Smooth muscle cell of the coronary artery (primary cell): ENCODE data around the gene MPIG6B. TPM values are rescaled to one million over a fixed set of nuclear protein-coding genes. Genes with fewer than 3 reads are reported as not detected.

Source experiments
- total RNA-seq: library from RNA; depleted of rRNA; stranded (reverse); fragments of >200 nt; gene quantifications from 2 replicates; pipeline ENCODE4 v1.2.3, GENCODE V29; 2014; ENCODE audit warnings: low replicate concordance

Gene MPIG6B, protein sequence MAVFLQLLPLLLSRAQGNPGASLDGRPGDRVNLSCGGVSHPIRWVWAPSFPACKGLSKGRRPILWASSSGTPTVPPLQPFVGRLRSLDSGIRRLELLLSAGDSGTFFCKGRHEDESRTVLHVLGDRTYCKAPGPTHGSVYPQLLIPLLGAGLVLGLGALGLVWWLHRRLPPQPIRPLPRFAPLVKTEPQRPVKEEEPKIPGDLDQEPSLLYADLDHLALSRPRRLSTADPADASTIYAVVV
- not detected in 2 replicates for total RNA-seq

DNA sequence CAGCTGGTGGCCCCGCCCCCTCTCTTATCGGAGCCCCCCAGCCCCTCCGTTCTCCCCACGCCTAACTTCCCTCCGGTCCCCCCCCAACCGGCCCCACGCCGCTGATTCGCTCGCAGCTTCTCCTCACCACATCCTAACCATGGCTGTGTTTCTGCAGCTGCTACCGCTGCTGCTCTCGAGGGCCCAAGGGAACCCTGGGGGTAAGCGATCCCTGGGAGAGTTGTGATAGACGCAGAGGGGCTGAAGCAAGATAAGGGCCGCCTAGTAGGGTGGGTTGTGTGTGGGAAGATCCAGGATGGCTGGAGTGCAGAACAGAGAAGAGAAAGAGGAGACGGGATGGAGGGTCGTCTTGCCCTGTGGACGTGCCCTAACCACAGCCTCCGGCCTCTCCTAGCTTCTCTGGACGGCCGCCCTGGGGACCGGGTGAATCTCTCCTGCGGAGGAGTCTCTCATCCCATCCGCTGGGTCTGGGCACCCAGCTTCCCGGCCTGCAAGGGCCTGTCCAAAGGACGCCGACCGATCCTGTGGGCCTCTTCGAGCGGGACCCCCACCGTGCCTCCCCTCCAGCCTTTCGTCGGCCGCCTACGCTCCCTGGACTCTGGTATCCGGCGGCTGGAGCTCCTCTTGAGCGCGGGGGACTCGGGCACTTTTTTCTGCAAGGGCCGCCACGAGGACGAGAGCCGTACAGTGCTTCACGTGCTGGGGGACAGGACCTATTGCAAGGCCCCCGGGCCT, at the start of gene MPIG6B:
TSS of gene MPIG6B (plus strand) at position 129 of the 735 bp plus-strand sequence. CDS start at position 140, 11 bp downstream.

DNA sequence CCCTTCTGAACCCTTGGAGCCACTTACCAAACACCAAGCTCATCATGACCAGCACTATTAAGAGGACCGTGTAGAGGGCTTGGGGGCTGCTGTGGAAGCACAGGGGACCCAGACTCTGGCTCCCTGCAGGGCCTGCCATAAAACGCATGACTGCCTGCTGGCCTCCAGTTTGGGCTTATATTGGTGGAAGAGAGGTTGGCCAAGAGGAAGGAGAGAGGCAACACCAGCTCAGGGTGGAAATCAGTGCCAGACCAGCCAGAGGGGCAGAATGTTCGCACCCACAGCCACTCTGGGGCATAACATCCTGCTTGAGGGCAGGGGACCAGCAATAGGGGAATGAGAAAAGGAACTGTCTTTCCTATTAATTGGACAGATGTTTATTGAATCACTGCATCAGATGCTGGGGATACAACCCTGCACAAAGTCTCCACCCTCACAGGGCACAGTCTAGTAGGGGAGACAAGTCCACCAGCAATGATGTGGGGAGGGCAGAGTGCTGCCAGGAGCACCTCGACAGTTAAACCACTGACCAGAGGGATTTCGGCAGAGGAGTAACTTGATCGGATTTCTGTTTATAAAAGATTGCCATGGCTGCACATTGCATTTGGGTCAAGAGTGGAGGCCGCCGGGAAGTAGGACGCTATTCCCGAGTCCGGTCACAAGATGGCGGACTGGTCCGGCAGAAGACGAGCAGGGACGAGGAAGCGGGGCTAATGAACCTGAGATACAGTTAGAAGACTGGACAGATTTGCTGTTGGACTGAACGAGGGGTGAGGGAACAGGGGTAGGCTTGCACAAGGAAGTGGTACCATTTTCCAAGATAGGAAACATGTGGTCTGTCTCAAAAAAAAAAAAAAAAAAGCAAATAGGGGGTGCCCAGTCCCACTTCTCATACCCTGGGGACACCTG, 42.7 kb upstream of the MPIG6B start, which contains the start of gene LY6G5C:
TSS of gene LY6G5C (minus strand) at position 842 of the 909 bp plus-strand sequence. CDS start at position 148, 694 bp downstream.

DNA sequence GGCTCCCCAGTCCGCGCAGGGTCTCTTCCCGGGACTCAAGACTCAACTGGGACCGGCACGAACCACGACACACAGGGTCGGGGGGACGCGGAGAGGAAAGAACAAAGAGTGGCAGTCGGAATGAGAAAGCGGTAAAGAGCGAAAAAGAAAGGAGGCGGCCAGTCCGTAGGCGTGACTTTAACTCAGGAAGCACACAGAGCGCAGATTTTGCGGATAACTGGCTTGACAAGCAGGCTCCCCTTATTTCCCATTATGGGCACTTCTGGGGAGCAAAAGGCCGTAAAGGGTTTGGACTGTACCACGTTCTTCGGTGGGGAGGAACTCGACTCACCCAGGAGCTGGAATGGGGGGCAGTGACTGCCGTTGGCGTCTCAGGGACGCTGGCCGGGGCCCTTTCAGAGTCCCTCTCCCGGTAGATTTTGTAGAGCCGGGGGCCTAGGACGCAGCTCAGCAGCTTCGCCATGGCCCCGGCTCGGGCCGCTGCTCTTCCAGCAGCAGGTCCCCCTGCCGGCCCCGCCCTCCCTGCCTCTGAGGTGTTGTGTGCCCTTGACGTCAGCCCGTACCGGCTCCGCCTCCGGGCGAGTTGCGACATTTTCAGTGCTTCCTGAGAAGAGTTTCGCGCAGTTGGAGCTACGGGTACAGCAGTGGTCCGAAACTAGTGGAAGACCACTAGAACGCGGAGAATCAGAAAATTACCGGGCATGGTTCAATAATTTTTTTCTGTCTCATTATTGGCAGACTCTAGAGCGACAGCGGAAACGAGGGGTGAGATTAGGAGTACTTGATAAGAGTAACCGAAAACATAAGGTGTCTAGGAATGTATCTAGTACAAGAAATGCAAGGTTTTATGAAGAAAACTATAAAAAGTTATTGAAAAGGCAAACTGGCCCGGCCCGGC, 20.1 kb upstream of the MPIG6B start, which contains the start of gene ABHD16A:
TSS of gene ABHD16A (minus strand) at position 506 of the 898 bp plus-strand sequence. CDS start at position 463, 43 bp downstream.

DNA sequence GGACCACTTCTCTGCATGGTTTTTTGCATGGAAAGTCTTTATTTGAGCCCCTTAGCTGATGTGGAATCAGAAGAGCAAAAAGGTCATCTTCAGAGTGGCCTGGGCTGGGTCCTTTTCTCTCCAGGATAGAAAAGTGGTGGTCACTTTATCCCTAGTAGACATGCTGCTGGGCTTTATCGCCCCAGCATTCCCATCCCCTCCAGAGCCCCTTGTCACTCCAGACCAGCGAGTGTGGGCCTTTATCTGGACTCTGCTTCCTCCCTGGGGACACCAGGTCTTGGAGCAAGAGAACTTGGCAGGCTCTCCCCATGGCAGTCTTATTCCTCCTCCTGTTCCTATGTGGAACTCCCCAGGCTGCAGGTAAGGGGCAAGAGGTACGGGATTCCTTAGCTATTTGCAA, 16.6 kb upstream of the MPIG6B start, which contains the start of gene LY6G6F:
TSS of gene LY6G6F (plus strand) at position 268 of the 400 bp plus-strand sequence. CDS start at position 309, 41 bp downstream.

DNA sequence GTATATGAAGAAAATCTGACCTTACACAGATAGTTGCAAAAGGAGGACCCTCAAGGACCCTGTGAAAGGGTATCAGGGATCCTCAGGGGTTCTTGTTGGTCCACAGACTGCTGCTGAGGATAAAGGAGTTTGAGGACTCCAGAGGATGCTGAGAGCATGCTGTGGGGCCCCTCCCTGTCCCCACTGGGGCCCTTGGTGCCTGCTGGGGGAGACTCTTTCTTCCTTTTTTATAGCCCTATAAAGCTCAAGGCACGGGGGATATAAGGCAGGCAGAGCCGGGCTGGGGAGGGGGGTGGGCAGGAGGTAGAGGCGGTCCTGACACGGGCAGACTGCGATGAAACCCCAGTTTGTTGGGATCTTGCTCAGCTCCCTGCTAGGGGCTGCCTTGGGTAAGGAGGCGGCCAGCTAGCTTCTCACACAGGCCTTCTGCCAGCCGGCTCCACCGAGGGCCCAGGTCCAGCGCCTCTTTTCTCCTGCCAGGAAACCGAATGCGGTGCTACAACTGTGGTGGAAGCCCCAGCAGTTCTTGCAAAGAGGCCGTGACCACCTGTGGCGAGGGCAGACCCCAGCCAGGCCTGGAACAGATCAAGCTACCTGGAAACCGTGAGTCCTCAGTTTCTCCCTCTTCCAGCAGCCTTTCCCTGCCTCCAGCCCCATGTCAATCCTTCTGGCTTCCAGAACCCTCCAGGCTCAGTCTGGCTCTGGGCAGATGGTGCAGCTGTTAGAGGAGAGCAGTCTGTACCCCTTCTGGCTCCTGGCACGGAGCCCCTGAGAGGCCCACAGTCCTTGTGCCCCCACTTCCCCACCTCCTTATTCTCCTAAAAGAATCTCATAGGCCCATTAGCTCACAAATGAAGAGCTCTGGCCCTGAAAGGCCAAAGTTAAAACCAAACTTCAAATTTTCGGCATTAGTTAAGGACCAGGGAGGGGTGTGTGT, 7.9 kb upstream of the MPIG6B start, which contains the start of gene LY6G6D:
TSS of gene LY6G6D (plus strand) at position 327 of the 937 bp plus-strand sequence. CDS start at position 335, 8 bp downstream.

DNA sequence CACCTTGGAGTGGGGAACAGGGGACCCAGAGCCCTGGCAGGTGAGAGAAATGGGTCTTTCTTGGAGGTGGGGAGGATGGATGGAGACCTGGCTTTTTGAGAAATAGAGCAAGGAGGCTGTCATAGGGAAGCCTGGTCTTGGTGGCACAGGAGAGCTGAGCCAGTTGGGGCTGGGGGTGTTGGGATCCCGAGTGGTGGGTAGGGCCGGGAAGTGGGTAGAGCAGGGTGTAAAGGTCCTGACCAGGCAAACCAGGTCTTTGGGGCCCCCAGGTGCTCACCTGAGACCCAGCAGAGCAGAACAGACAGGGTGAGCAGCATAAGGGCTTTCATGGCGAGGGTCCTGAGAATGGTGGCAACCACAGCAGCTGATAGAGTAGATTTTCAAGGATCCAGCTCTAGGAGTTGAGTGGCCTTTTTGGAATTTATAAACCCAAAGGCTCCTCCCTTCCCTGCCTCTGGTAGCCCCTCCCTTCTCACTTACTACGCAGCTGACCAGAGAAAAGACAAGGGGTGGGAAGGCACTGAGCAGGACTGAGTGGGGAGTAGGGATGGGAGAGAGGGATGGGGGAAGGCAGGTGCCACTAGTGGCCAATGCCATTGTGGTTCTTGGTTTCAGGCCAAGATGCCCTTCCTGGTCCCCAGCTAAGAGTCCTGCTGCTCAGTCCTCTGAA, 1.7 kb upstream of the MPIG6B start, which contains the start of gene LY6G6C:
TSS of gene LY6G6C (minus strand) at position 396 of the 670 bp plus-strand sequence. CDS start at position 329, 67 bp downstream.

DNA sequence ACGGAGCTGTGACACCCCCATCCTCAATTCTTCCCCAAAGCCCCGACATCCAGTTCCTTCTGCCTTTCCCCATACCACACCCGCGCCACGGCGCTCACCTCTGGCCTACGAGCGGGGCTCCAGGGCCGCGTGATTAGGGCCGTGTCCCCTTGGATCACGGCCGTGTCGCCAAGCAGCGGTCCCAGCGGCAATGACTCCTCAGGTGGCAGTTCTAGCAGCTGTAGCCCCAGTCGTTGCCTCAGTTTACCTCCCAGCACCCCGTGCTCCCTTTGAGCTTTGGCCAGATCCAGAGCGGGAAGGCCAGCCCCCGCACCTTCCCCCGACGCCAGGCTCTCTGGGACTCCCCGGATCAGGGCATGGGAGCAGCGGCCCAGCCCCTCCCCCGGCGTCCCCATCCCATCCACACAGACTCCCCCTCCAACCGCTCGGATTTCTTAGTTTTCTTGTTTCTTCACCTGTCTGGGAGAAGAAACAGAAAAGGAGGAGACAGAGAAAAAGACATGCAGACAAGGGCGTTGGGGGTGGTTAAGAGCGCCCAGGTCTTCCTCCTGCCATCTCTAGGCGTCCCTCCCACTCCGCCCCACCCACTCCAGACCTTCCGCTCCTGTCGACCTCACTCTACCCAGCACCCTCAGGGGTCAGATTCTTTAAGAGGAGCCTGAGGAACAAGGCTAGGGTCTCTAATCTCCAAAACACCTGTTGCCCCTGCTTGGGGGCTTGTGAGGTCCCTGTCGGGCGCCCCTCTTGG, 5.8 kb downstream of the MPIG6B start, which contains the start of gene DDAH2:
TSS of gene DDAH2 (minus strand) at position 533 of the 748 bp plus-strand sequence. CDS start at position 395, 138 bp downstream.

DNA sequence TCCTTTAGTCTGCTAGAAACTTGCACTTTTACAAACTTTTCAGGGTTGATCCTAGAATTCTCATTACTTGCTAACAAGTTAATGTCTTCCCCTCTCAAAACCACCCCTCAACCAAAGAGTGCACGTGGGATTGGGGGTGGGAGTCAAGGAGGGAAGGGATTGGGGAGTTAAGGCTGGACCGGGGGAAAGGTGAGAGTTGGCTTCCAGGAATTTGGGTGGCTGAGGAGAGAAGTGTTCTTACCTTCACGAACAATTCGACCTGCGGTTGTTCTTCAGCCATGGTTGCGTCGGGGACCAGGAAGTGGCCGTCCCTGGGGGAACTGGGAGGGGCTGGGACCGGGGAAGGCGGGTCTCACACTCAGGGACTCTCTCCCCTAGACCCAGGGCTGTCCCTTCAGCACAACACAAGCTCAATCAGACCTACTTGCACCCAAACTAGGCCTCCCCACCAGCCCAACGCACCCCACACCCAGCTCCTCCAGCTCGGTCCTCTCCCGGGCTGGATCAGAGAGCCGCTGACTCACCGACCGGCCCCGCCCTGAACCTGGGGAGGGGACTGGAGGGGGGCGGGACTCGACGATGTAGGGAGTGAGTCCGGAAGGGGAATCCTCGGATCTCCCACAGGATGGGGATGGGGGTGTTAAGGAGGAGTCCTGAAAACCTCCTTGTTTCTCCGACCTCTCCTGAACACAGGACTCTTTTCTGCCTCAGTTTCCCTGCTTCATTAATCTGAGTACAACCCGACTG, 13.0 kb downstream of the MPIG6B start, which contains the start of gene CLIC1:
TSS of gene CLIC1 (minus strand) at position 510 of the 747 bp plus-strand sequence. CDS start at position 280, 230 bp downstream.

DNA sequence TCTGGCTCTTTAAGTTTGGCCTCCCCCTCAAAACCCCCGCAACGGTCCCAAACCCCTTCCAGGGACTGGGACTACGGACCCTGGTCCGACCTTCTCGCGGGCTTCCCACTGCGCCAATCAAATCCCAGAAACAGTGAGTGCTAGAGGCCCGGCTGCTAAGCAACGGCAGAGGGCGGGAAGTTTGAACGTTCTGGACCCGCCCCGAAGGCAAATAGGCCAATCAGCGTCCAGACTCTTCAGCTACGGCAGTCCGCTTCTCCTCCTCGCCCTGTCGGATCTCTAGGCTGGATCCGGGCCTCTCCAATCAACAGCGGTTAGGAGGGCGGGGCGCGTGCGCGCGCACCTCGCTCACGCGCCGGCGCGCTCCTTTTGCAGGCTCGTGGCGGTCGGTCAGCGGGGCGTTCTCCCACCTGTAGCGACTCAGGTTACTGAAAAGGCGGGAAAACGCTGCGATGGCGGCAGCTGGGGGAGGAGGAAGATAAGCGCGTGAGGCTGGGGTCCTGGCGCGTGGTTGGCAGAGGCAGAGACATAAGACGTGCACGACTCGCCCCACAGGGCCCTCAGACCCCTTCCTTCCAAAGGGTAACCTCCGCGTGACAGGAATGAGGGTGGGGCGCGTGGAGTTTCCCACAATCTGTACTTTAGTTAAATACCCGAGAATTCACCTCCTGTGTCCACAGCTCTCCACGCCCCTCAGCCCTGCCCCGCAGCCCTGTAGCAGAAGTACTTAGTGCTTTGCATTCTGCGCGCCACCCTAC, 16.6 kb downstream of the MPIG6B start, which contains the start of gene MSH5:
TSS of gene MSH5 (plus strand) at position 367 of the 758 bp plus-strand sequence. CDS start 462 bp downstream, outside the sequence.

DNA sequence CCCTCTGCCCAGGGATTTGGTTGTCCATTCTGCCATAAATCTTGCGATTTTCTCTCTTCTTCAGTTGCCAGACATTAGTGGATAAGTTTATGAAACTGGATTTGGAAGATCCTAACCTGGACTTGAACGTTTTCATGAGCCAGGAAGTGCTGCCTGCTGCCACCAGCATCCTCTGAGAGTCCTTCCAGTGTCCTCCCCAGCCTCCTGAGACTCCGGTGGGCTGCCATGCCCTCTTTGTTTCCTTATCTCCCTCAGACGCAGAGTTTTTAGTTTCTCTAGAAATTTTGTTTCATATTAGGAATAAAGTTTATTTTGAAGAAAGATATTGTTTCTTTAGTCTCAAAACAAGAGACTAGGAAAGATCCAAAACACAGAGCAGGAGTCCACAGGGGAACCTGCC, 39.2 kb downstream of the MPIG6B start, which contains the start of gene SAPCD1:
TSS of gene SAPCD1 (plus strand) at position 301 of the 400 bp plus-strand sequence. CDS start 399 bp downstream, outside the sequence.

Other genes with a start within 250 kb of the MPIG6B start
- 5.5 and 8.8 TPM in 2 replicates for gene MICB, start 225.2 kb upstream of the MPIG6B start, total RNA-seq
- gene MCCD1, start 194.4 kb upstream of the MPIG6B start, total RNA-seq, result not detected in 2 replicates
- 238 and 398 TPM in 2 replicates for gene DDX39B, start 181.4 kb upstream of the MPIG6B start, total RNA-seq
- 2.6 and 6.0 TPM in 2 replicates for gene ATP6V1G2, start 176.8 kb upstream of the MPIG6B start, total RNA-seq
- 26.1 and 28.2 TPM in 2 replicates for gene NFKBIL1, start 175.8 kb upstream of the MPIG6B start, total RNA-seq
- not detected in 2 replicates for gene LTA, start 151.1 kb upstream of the MPIG6B start, total RNA-seq
- gene TNF, start 147.8 kb upstream of the MPIG6B start, total RNA-seq, result not detected in 2 replicates
- not detected in 2 replicates for gene LTB, start 140.9 kb upstream of the MPIG6B start, total RNA-seq
- 0.30 TPM in 1 of 2 replicates, not detected in the other for gene LST1, start 137.1 kb upstream of the MPIG6B start, total RNA-seq
- not detected in 2 replicates for gene NCR3, start 130.4 kb upstream of the MPIG6B start, total RNA-seq
- not detected in 2 replicates for gene AIF1, start 108.1 kb upstream of the MPIG6B start, total RNA-seq
- gene PRRC2A, start 102.7 kb upstream of the MPIG6B start, total RNA-seq, result 13.9 and 24.8 TPM in 2 replicates
- 54.9 and 100 TPM in 2 replicates for gene BAG6, start 70.7 kb upstream of the MPIG6B start, total RNA-seq
- gene APOM, start 67.5 kb upstream of the MPIG6B start, total RNA-seq, result 0.70 and 1.5 TPM in 2 replicates
- gene C6orf47, start 62.6 kb upstream of the MPIG6B start, total RNA-seq, result 16.6 and 18.2 TPM in 2 replicates
- gene GPANK1, start 58.4 kb upstream of the MPIG6B start, total RNA-seq, result 6.1 and 13.6 TPM in 2 replicates
- gene CSNK2B, start 57.3 kb upstream of the MPIG6B start, total RNA-seq, result 71.1 and 94.1 TPM in 2 replicates
- 2.2 and 4.0 TPM in 2 replicates for gene LY6G5B, start 53.4 kb upstream of the MPIG6B start, total RNA-seq
- gene LY6G5C, start 42.3 kb upstream of the MPIG6B start, total RNA-seq, result 0.15 TPM in 1 of 2 replicates, not detected in the other
- gene ABHD16A, start 20.0 kb upstream of the MPIG6B start, total RNA-seq, result 51.3 and 104 TPM in 2 replicates
- gene LY6G6F, start 16.5 kb upstream of the MPIG6B start, total RNA-seq, result not detected in 2 replicates
- not detected in 2 replicates for gene LY6G6D, start 8.0 kb upstream of the MPIG6B start, total RNA-seq
- not detected in 2 replicates for gene LY6G6C, start 1.6 kb upstream of the MPIG6B start, total RNA-seq
- gene DDAH2, start 5.9 kb downstream of the MPIG6B start, total RNA-seq, result 108 and 116 TPM in 2 replicates
- gene CLIC1, start 13.2 kb downstream of the MPIG6B start, total RNA-seq, result 395 and 679 TPM in 2 replicates
- gene MSH5, start 16.6 kb downstream of the MPIG6B start, total RNA-seq, result 2.5 and 4.0 TPM in 2 replicates
- 0.53 and 0.70 TPM in 2 replicates for gene SAPCD1, start 39.3 kb downstream of the MPIG6B start, total RNA-seq
- gene VWA7, start 54.0 kb downstream of the MPIG6B start, total RNA-seq, result 0.15 and 0.23 TPM in 2 replicates
- 37.9 and 59.7 TPM in 2 replicates for gene VARS1, start 72.4 kb downstream of the MPIG6B start, total RNA-seq
- 24.6 and 27.8 TPM in 2 replicates for gene LSM2, start 83.6 kb downstream of the MPIG6B start, total RNA-seq
- 0.98 and 4.1 TPM in 2 replicates for gene HSPA1L, start 91.9 kb downstream of the MPIG6B start, total RNA-seq
- gene HSPA1A, start 92.2 kb downstream of the MPIG6B start, total RNA-seq, result 47.1 and 396 TPM in 2 replicates
- gene HSPA1B, start 104.4 kb downstream of the MPIG6B start, total RNA-seq, result 66.7 and 494 TPM in 2 replicates
- gene NEU1, start 139.4 kb downstream of the MPIG6B start, total RNA-seq, result 54.9 and 72.8 TPM in 2 replicates
- gene SLC44A4, start 155.6 kb downstream of the MPIG6B start, total RNA-seq, result not detected in 2 replicates
- 41.5 and 175 TPM in 2 replicates for gene EHMT2, start 174.3 kb downstream of the MPIG6B start, total RNA-seq
- 6.2 and 12.4 TPM in 2 replicates for gene ZBTB12, start 178.7 kb downstream of the MPIG6B start, total RNA-seq
- 0.90 and 26.7 TPM in 2 replicates for gene C2, start 204.3 kb downstream of the MPIG6B start, total RNA-seq
- gene CFB, start 222.7 kb downstream of the MPIG6B start, total RNA-seq, result 15.0 and 108 TPM in 2 replicates
- 77.8 and 109 TPM in 2 replicates for gene NELFE, start 235.6 kb downstream of the MPIG6B start, total RNA-seq
- 48.6 and 68.8 TPM in 2 replicates for gene SKIC2, start 235.8 kb downstream of the MPIG6B start, total RNA-seq
- gene DXO, start 248.8 kb downstream of the MPIG6B start, total RNA-seq, result 6.9 and 12.9 TPM in 2 replicates